Activated CD4-positive, alpha-beta T cell treated with anti-CD3 and anti-CD28 coated beads, Interleukin-10, Interleukin-2, amounts not matched to agents 100 ng/mL and 50 ng/mL, durations not matched to agents 16 hours and 8 hours (primary cell): ENCODE measurements around the gene NDUFB4.
A peak's percentile ranks its signal among the peaks of the same experiment; 100 is the strongest.

Experiments used
- DNase-seq: peaks from one replicate; pipeline ENCODE4 v3.0.0-alpha.2; 2020

Gene NDUFB4

DNA sequence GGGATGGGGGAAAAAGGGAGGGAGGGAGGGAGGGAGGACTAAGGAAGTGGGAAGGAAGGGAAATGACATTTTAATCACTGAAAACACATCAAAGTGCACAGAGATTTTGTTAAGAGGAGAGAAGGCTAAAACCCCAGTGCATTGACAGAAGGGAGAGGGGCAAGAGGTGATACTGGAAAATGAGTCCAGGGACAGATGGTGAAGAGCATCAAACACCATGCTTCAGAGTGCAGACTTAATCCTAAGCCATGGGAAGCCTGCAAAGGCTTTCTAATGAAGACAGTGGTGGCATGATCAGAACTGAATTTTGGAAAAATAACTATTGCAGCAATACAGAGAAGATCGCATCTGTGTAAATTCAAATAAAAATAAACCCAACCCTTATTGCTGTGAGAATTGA, 44.1 kb downstream of the NDUFB4 start:
- DNase-seq = no peak

DNA sequence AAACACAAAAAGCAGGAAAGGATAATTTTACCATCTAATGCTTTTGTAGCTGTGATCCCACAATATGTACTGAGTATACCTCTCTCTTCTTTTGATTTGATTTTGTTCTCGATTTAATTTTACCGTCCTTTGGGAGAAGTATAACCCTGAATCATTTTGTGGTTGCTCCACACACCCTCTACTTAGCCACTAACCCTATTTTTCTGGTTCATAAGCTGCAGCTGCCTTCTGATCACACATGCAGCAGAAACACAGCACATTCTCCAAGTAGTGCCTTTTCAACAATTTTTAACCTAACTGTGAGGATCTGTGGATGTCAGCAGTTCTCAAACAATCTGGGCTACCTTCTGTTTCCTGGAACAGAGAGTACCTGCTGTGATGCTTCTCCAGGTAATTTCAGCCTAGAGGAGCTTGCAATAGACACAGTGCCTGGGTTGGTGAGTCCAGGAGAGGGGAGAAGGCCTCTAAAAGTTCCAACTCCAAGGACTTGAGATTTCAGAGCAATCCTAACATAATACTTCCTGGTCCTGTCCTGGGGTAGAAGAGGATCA, 45.6 kb downstream of the NDUFB4 start:
- no peak for DNase-seq

DNA sequence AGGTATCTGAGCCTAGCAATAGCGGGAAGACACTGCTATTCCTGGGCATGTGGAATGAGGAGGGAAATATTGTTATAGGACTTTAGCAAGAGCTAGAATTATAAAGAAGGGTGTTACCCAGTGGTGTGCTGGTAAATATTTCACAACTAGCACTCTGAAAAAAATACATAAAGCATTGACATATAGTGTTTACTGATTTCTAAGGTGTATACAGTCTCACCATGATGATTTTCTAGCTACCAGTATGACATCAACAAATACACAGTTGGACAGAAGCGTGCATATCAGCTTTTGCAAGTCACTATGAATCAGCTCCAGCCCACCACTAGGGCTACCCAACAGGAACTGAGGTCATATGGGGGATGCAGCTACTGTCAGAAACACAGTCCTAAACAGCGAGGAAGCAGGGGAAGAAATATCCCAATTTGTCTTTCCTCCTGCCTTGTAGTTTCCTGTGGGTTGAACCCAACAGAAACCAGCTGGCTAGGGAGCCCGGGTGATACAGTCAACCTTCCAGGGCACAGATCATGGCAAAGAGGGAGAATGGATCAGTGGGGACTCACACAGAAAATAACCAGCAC, 46.3 kb downstream of the NDUFB4 start:
- DNase-seq = peak; percentile 9

DNA sequence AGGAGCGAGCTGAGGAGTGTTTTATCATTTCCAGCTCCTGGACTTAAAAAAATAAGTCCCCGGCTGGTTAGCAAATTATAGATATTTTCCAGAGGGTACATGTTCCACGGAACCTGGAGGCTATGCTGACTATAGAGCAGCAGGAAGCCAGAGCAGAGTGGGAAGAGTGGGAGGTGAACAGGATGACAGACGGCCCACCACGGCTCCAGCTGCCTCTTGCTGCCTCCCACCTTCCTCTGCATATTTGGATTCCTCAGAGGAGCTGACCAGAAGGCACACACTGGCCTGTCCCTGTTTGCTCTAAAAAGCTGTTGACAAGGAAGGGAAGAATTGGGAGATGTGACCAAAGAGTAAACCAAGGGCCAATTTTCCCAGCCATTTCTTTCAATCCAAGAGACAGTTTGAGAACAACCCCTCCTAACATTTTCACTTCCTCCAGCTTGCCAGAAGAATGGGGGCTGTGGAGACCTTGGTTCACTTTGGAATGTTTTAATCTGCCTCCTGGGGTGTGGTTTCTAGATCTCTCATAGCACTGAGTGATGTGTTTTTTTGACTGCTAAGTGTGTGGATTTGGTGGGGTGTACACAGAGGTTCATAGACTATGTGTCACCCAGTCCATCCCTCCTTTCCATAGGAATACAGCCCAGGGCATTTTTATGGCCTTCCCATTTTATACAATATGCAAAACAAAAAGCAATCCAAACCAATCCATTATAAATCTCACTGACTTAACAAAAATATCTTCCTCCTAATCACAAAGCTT, 49.1 kb downstream of the NDUFB4 start:
- no peak for DNase-seq

DNA sequence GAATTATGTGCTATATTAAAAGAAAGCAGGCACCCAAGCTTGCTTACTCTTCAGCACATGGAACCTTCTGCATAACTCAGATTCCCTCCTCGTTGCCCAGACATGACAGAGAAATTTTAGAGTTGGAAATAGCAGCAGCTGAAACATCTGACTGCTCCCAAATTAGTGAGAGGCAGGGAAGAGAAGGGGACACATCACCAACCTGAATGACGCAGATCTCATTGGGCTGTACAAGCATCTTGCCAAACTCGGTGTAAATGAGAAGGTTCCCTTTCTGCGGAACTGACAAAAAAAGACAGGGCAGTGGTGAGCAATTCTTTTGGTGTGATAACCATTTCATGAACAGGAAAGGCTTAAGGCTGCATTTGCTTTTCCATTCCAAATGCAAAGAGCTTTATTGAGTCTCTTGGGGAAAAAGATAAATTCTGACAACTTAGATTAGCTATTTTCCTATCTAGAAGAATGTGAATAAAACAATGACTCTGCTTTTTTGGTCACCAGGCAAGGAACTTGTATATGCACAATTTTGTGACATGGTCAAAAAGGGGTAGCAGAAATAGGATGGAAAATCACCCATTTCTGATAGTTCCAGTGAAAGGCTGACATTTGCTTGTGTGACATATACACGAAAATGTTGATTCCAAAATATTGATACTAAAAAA, 50.8 kb downstream of the NDUFB4 start:
- no peak for DNase-seq

DNA sequence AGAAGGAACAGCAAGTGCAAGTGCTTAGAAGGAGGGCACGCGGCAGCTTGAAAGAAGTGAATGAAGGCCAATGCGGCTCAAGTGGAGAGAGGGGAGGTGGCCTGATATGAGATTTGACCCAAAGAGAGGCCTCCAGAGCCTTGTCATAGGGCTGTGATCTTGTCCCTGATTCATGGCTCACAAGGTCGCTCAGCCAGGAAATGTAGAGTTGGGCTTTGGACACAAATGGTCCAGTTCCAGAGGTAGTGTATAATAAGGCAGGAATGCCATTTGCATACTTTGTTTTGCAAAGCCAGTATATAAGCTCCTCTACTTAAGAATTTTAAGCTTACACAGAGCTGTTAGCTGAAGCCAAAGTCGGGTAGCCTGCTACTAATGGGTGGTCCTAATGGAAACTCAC, 52.2 kb downstream of the NDUFB4 start:
- no peak for DNase-seq

DNA sequence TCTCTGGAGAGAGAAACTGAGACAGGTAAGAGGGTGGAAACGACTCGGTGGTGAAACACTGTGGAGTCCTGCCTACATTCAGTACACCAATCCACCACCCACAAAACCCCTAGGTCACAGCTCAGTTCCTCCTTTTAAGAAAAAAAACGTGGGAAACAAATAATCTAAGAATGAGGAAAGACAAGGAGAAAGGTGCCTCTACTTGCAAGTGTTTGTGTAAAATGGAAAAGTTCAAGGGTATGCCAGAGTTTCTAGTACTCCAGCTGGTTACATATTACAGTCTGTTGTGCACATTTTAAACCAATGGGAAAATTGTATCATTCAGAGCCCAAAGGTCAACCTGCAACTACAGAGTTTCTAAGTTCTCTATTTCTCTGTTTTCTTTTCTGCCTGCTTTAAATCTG, 53.7 kb downstream of the NDUFB4 start:
- no peak for DNase-seq

DNA sequence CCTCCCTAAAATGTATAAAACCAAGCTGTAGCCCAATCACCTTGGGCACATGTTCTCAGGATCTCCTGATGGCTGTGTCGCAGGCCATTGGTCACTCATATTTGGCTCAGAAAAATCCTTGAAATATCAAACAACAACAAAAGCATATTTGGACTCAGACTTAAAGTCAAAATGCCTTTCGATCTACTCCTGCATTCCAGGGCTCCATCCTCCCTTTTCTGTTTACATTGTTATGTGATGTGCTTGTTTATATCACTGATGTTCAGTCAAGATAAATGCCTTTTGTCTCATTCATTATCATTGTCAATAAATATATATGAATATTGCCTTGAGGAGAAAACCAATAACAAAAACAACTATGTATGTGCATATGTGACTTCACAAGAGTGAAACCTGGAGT, 54.2 kb downstream of the NDUFB4 start:
- no peak for DNase-seq
